NCI-H2171 (cell line): ENCODE measurements around the gene TIMM44.
A peak's percentile ranks its signal among the peaks of the same experiment; 100 is the strongest.
"Not testable (repeated sequence)": the region's sequence is repeated elsewhere in the genome, so short reads cannot be mapped to it uniquely, and the experiment has no call there.

Experiments used
- DNase-seq: peaks from one replicate; lab custom pipeline; 2025; lab: John Stamatoyannopoulos, UW

TIMM44 gene

GRCh38 chr19:7925171-7925851 lies 18.2 kb downstream of the TIMM44 start:
- DNase-seq, result peak; percentile 62

- no peak for DNase-seq
Measured at GRCh38 chr19:7924651-7925170, 18.8 kb downstream of the TIMM44 start.

GRCh38 chr19:7924241-7924640 lies 19.2 kb downstream of the TIMM44 start:
- no peak for DNase-seq

GRCh38 chr19:7923295-7924191 lies 19.9 kb downstream of the TIMM44 start:
- DNase-seq, result no peak

- DNase-seq, result no peak
Measured at GRCh38 chr19:7922836-7923195, 20.6 kb downstream of the TIMM44 start.

- no peak for DNase-seq
Measured at GRCh38 chr19:7921967-7922835, 21.3 kb downstream of the TIMM44 start.

- no peak for DNase-seq
Measured at GRCh38 chr19:7921302-7921966, 22.0 kb downstream of the TIMM44 start.

- peak; percentile 99 for DNase-seq
Measured at GRCh38 chr19:7920519-7921301, 22.8 kb downstream of the TIMM44 start.

- DNase-seq, result peak; percentile 97
Measured at GRCh38 chr19:7919610-7920518, 23.6 kb downstream of the TIMM44 start, which contains the start of gene SNAPC2. Gene SNAPC2, plus strand, starts transcription at chr19:7920338. Its CDS starts 29 bp downstream, at chr19:7920367.

GRCh38 chr19:7918615-7919421 lies 24.6 kb downstream of the TIMM44 start:
- no peak for DNase-seq

- DNase-seq, result not testable (repeated sequence)
Measured at GRCh38 chr19:7918062-7918614, 25.3 kb downstream of the TIMM44 start.

- peak; percentile 46 for DNase-seq
Measured at GRCh38 chr19:7917267-7918061, 26.0 kb downstream of the TIMM44 start.

- no peak for DNase-seq
Measured at GRCh38 chr19:7916955-7917266, 26.6 kb downstream of the TIMM44 start.

- DNase-seq, result peak; percentile 55
Measured at GRCh38 chr19:7916103-7916954, 27.1 kb downstream of the TIMM44 start.

GRCh38 chr19:7915250-7916102 lies 28.0 kb downstream of the TIMM44 start:
- no peak for DNase-seq

GRCh38 chr19:7914598-7915045 lies 28.8 kb downstream of the TIMM44 start, which contains the start of gene TGFBR3L:
Gene TGFBR3L, plus strand, starts transcription at chr19:7914830.
- no peak for DNase-seq
